ENCODE measurements around the gene DPH5. TPM values are rescaled to one million over a fixed set of nuclear protein-coding genes. Genes with fewer than 3 reads are reported as not detected.

DPH5 gene
- total RNA-seq, 2 donors from 2014 or later: 13.4 to 26.0 TPM

DNA sequence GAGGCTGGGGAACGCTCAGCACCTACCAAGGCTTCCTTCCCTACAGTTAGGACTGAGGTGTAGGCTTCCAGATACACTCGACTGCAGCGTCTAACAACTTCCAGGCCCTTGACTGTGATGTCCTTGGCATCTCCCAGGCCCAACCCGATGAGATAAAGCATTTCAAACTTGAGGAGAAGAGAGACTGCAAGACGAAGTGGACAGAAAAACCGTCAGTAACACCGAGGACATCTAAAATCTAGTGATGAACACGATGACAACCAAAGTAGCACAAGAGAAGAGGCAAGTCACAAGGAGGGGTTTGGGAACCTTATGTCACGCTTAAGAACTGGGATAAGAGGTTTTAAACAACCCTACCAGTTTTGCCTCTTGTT lies 314 bp downstream of the DPH5 start:
- TF ChIP-seq, protein P1, sequence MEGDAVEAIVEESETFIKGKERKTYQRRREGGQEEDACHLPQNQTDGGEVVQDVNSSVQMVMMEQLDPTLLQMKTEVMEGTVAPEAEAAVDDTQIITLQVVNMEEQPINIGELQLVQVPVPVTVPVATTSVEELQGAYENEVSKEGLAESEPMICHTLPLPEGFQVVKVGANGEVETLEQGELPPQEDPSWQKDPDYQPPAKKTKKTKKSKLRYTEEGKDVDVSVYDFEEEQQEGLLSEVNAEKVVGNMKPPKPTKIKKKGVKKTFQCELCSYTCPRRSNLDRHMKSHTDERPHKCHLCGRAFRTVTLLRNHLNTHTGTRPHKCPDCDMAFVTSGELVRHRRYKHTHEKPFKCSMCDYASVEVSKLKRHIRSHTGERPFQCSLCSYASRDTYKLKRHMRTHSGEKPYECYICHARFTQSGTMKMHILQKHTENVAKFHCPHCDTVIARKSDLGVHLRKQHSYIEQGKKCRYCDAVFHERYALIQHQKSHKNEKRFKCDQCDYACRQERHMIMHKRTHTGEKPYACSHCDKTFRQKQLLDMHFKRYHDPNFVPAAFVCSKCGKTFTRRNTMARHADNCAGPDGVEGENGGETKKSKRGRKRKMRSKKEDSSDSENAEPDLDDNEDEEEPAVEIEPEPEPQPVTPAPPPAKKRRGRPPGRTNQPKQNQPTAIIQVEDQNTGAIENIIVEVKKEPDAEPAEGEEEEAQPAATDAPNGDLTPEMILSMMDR (IDR thresholded peaks at IDR 0.05): no peak
- Histone ChIP-seq H3K4me3 (peak overlapping the region; percentile 68 to 75), H3K9me3 (no peaks in the 10 kb centered on the region), H3K4me1 (peaks cover 0 to 24% of the 10 kb centered on the region in 2 donors), H3K27me3 (no peaks in the 10 kb centered on the region), H3K27ac (peak overlapping the region; percentile 91 to 92), H3K36me3 (no peaks in the 10 kb centered on the region)
- DNase-seq (ENCODE audit: low spot score): no peak

GRCh38 chr1:101022294-101022693 lies 3.3 kb downstream of the DPH5 start:
- Histone ChIP-seq H3K27me3 (no peaks in the 10 kb centered on the region), H3K36me3 (no peaks in the 10 kb centered on the region), H3K4me3 (no peak overlapping the region), H3K9me3 (no peaks in the 10 kb centered on the region), H3K27ac (no peak overlapping the region), H3K4me1 (peaks cover 0 to 18% of the 10 kb centered on the region in 2 donors)
- TF ChIP-seq, protein P1 (IDR thresholded peaks at IDR 0.05): no peak
- DNase-seq (ENCODE audit: low spot score): no peak

DNA sequence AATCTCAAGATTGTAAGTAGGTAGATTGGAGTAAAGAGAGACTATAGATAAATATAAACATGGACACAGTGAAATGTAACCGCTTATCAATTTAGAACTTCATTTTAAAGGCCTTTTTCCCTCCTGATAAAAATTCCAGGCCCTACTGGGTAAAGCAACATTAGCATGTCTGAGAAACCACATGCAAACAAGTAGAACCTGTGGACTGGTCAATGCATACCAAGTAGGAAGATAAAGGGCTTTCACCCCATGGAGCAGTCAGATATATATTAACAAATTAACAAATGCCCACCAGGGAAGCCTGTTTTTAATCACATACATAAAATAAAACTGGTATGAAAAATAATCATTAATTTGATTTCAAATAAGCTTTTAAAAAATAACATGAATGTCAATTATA lies 8.1 kb downstream of the DPH5 start:
- H3K27me3 ChIP-seq: no peaks in the 10 kb centered on the region
- DNase-seq (ENCODE audit: low spot score): no peak
- TF ChIP-seq, protein P1 (IDR thresholded peaks at IDR 0.05): no peak
- no peaks in the 10 kb centered on the region for H3K9me3 ChIP-seq
- no peak overlapping the region for H3K27ac ChIP-seq
- no peaks in the 10 kb centered on the region for H3K4me1 ChIP-seq
- H3K4me3 ChIP-seq: no peak overlapping the region
- peaks cover 6% of the 10 kb centered on the region for H3K36me3 ChIP-seq

- TF ChIP-seq, protein P1 (IDR thresholded peaks at IDR 0.05): no peak
- peaks cover 6% of the 10 kb centered on the region for H3K36me3 ChIP-seq
- no peaks in the 10 kb centered on the region for H3K27me3 ChIP-seq
- H3K9me3 ChIP-seq: no peaks in the 10 kb centered on the region
- no peak overlapping the region for H3K27ac ChIP-seq
- no peaks in the 10 kb centered on the region for H3K4me1 ChIP-seq
- DNase-seq (ENCODE audit: low spot score): no peak
- no peak overlapping the region for H3K4me3 ChIP-seq
Observed at GRCh38 chr1:101013776-101014175, 11.8 kb downstream of the DPH5 start.

DNA sequence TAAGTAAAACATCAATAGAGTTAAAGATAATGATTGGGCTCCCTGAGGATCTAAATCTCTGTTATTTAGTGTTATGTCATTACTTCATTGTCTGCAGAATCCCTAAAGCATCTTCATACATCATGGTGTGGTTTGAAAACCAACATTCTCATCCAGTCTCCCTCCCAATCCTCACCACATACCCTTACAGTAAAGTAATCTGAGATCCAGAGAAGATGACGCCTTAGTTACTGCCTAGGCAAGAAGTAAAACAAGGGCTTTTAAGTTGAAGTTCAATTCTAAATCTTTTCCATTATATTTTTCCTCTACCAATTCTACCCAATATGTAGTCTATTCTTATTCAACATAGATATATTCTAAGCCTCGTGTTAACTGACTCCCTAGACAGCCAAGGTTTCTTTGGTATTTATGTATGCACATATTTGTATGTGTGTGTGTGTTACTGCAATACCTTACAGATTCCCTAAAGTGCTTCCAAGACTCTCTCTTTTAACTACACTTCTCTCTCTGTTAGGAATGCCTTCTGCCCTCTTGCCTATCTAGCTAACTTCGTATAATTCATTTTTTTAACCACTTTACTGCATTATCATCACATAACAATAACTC lies 17.3 kb downstream of the DPH5 start:
- DNase-seq (ENCODE audit: low spot score): no peak
- Histone ChIP-seq H3K27me3 (no peaks in the 10 kb centered on the region), H3K9me3 (no peaks in the 10 kb centered on the region), H3K4me1 (peaks cover 0 to 2% of the 10 kb centered on the region in 2 donors), H3K36me3 (peaks cover 3% of the 10 kb centered on the region), H3K27ac (no peak overlapping the region), H3K4me3 (no peak overlapping the region)
- TF ChIP-seq, protein P1 (IDR thresholded peaks at IDR 0.05): no peak

- no peaks in the 10 kb centered on the region for H3K27me3 ChIP-seq
- H3K4me1 ChIP-seq: peaks cover 0 to 11% of the 10 kb centered on the region in 2 donors
- H3K36me3 ChIP-seq: no peaks in the 10 kb centered on the region
- H3K9me3 ChIP-seq: no peaks in the 10 kb centered on the region
- H3K27ac ChIP-seq: no peak overlapping the region
- TF ChIP-seq, protein P1 (IDR thresholded peaks at IDR 0.05): no peak
- no peak overlapping the region for H3K4me3 ChIP-seq
- no peak for DNase-seq (ENCODE audit: low spot score)
Observed at GRCh38 chr1:101006553-101006952, 19.0 kb downstream of the DPH5 start.

Data from right atrium auricular region (tissue), 2 donors.